PC-3 (cell line): ENCODE results near the gene FBXL13.

Experiments
- CTCF ChIP-seq: fragments of 300-600 bp; sonication (generic); conservative IDR thresholded peaks from 2 replicates; pipeline ENCODE4 v1.5.1; 2017; ENCODE audit warnings: antibody characterized with exemption, low read depth, mild to moderate bottlenecking, low read length
- EZH2 ChIP-seq: fragments of 300-600 bp; sonication (generic); IDR thresholded peaks from one replicate; pipeline ENCODE4 v1.6.1; 2017; ENCODE audit warnings: antibody characterized with exemption, mild to moderate bottlenecking, low read length; ENCODE audit not compliant: unreplicated experiment
- EZH2phosphoT487 ChIP-seq: fragments of 300-600 bp; sonication (generic); IDR thresholded peaks from 2 replicates; pipeline ENCODE4 v1.6.1; 2018; ENCODE audit warnings: mild to moderate bottlenecking, antibody characterized with exemption, low read length, borderline replicate concordance

DNA sequence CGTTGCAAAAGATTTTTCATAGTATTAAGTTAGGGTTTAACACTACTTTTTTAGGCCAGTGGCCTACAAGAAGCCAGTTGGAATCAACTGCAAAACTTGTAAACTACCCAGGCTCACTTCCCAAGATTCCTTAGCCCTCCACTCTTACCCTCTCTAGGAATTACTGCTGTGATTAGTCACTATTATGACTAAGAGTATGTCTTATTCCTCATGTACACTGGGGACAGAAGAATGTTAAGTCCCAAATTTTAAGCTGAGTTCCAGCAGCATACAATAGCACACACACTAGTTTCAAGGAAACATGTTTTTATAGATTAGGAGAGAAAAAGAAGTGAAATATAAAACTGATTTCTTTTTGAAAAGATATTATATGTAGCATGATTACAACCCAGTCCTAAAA is 42.8 kb downstream of the FBXL13 start:
- no peak for TF ChIP-seq CTCF
- TF ChIP-seq EZH2, result no peak
- no peak for TF ChIP-seq EZH2phosphoT487
